GM23338 (cell line): ENCODE data around the gene STIL. TPM values are rescaled to one million over a fixed set of nuclear protein-coding genes. Genes with fewer than 3 reads are reported as not detected.

ENCODE experiments used
- ATAC-seq: fragments of 200-7000 bp; cut with Tn5 transposase; 3 replicates; pipeline ENCODE4 v1.9.1; 2020
- DNase-seq: peaks from one replicate; pipeline ENCODE4 v3.0.0-alpha.2; 2015; ENCODE audit warnings: low spot score
- H2AFZ ChIP-seq: fragments of 200-600 bp; sonication (generic); 2 replicates; pipeline ENCODE4 v1.8.0; 2016; ENCODE audit warnings: antibody characterized with exemption, mild to moderate bottlenecking, moderate library complexity
- H3F3A ChIP-seq: fragments of 200-600 bp; sonication (generic); replicated peaks from 2 replicates; pipeline ENCODE4 v1.8.0; 2017; ENCODE audit warnings: antibody characterized with exemption, mixed run types, low read depth
- H3K27ac ChIP-seq: fragments of 200-600 bp; sonication (generic); 2 replicates; pipeline ENCODE4 v1.6.1; 2016; ENCODE audit warnings: low read depth
- H3K27me3 ChIP-seq: fragments of 200-600 bp; sonication (generic); 2 replicates; pipeline ENCODE4 v1.8.0; 2016; ENCODE audit warnings: mild to moderate bottlenecking, mixed run types, moderate library complexity; ENCODE audit not compliant: insufficient read depth
- H3K36me3 ChIP-seq: fragments of 200-600 bp; sonication (generic); 2 replicates; pipeline ENCODE4 v1.8.0; 2016; ENCODE audit warnings: mild to moderate bottlenecking; ENCODE audit not compliant: insufficient read depth
- H3K4me1 ChIP-seq: fragments of 200-600 bp; sonication (generic); 2 replicates; pipeline ENCODE4 v1.8.0; 2016; ENCODE audit warnings: mild to moderate bottlenecking, moderate library complexity; ENCODE audit not compliant: insufficient read depth
- H3K4me2 ChIP-seq: fragments of 200-600 bp; sonication (generic); 2 replicates; pipeline ENCODE4 v1.7.1; 2017; ENCODE audit warnings: mixed run types
- H3K4me3 ChIP-seq: fragments of 200-600 bp; sonication (generic); 2 replicates; pipeline ENCODE4 v1.6.1; 2016; ENCODE audit warnings: mixed run types
- H3K79me2 ChIP-seq: fragments of 200-600 bp; sonication (generic); replicated peaks from 2 replicates; pipeline ENCODE4 v1.8.0; 2017; ENCODE audit warnings: mild to moderate bottlenecking; ENCODE audit not compliant: insufficient read depth
- H3K9me2 ChIP-seq: fragments of 200-600 bp; sonication (generic); 2 replicates; pipeline ENCODE4 v1.8.0; 2017; ENCODE audit not compliant: insufficient read depth
- H4K20me1 ChIP-seq: fragments of 200-600 bp; sonication (generic); replicated peaks from 2 replicates; pipeline ENCODE4 v1.8.0; 2017; ENCODE audit warnings: mild to moderate bottlenecking; ENCODE audit not compliant: insufficient read depth
- H3K27ac Mint-ChIP-seq: 2 replicates; pipeline ENCODE4 v1.8.0; 2020; ENCODE audit warnings: inconsistent platforms, mild to moderate bottlenecking, moderate library complexity, mixed read lengths
- H3K27me3 Mint-ChIP-seq: 3 replicates; pipeline ENCODE4 v1.8.0; 2022; ENCODE audit warnings: low read depth, mild to moderate bottlenecking, moderate library complexity, mixed read lengths, inconsistent platforms; ENCODE audit not compliant: insufficient read depth, poor library complexity
- H3K36me3 Mint-ChIP-seq: 3 replicates; pipeline ENCODE4 v1.8.0; 2021; ENCODE audit warnings: low read depth, mild to moderate bottlenecking, inconsistent platforms, moderate library complexity, mixed read lengths
- H3K4me1 Mint-ChIP-seq: 3 replicates; pipeline ENCODE4 v1.8.0; 2020; ENCODE audit warnings: mild to moderate bottlenecking, inconsistent platforms, mixed read lengths
- H3K4me3 Mint-ChIP-seq: 3 replicates; pipeline ENCODE4 v1.8.0; 2021; ENCODE audit warnings: moderate library complexity, mild to moderate bottlenecking, inconsistent platforms, mixed read lengths
- H3K9me3 Mint-ChIP-seq: 3 replicates; pipeline ENCODE4 v1.8.0; 2020; ENCODE audit warnings: moderate library complexity, mild to moderate bottlenecking, inconsistent platforms, mixed read lengths
- CREB1 ChIP-seq: fragments of 250-450 bp; sonication (Bioruptor Pico); IDR thresholded peaks from 2 replicates; pipeline ENCODE4 v1.5.0; 2020; ENCODE audit warnings: low read depth, mild to moderate bottlenecking, moderate library complexity
- EZH2 ChIP-seq: fragments of 200-600 bp; sonication (generic); IDR thresholded peaks from one replicate; pipeline ENCODE4 v1.8.0; 2017; ENCODE audit warnings: antibody characterized with exemption, mild to moderate bottlenecking, low read depth; ENCODE audit not compliant: unreplicated experiment
- JUNB ChIP-seq: IDR thresholded peaks from one replicate; pipeline ENCODE4 v1.6.1; 2016; ENCODE audit warnings: antibody characterized with exemption; ENCODE audit not compliant: unreplicated experiment
- REST ChIP-seq: IDR thresholded peaks from one replicate; pipeline ENCODE4 v1.6.1; 2018; ENCODE audit warnings: antibody characterized with exemption; ENCODE audit not compliant: unreplicated experiment
- STAT1 ChIP-seq: IDR thresholded peaks from one replicate; pipeline ENCODE4 v1.6.1; 2016; ENCODE audit warnings: antibody characterized with exemption; ENCODE audit not compliant: unreplicated experiment
- polyA plus RNA-seq: library from polyadenylated mRNA; unstranded; fragments of >200 nt; fragmentation: Nextera tagmentation; extraction: Ambion mirVana; gene quantifications from 2 replicates; pipeline ENCODE4 v1.2.1, GENCODE V29; 2016
- total RNA-seq: library from RNA; depleted of rRNA; stranded (reverse); fragments of >200 nt; shearing (Covaris generic); gene quantifications from 2 replicates; pipeline ENCODE4 v1.2.3, GENCODE V29; 2014
- TF ChIP-seq, protein P1 (sequence below): fragments of 250-450 bp; sonication (Bioruptor Pico); IDR thresholded peaks from 2 replicates; pipeline ENCODE4 v1.5.0; 2020; ENCODE audit warnings: mild to moderate bottlenecking, moderate library complexity

The STIL gene
- total and polyA plus RNA-seq, 2 experiments from 2014 or later = 15.6 to 38.2 TPM

DNA sequence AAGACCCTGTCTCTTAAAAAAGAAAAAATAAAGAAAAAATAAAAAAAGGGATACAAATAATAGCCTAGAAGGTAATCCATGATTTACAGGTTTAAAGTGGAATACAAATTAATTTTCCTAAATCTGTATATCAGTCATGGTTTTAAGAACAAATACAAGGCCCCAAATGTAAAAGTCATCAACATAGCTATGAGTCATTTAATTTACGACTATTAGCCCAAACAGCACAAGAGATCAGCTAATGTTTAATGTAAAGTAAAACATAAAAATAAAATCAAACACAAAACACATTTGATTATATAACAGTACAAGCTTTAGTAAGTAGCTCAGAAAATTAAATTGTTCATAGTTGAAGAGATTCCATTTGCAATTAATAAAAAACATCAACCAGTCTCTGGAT lies 61.6 kb downstream of the STIL start (continued):
- TF ChIP-seq, protein P1, sequence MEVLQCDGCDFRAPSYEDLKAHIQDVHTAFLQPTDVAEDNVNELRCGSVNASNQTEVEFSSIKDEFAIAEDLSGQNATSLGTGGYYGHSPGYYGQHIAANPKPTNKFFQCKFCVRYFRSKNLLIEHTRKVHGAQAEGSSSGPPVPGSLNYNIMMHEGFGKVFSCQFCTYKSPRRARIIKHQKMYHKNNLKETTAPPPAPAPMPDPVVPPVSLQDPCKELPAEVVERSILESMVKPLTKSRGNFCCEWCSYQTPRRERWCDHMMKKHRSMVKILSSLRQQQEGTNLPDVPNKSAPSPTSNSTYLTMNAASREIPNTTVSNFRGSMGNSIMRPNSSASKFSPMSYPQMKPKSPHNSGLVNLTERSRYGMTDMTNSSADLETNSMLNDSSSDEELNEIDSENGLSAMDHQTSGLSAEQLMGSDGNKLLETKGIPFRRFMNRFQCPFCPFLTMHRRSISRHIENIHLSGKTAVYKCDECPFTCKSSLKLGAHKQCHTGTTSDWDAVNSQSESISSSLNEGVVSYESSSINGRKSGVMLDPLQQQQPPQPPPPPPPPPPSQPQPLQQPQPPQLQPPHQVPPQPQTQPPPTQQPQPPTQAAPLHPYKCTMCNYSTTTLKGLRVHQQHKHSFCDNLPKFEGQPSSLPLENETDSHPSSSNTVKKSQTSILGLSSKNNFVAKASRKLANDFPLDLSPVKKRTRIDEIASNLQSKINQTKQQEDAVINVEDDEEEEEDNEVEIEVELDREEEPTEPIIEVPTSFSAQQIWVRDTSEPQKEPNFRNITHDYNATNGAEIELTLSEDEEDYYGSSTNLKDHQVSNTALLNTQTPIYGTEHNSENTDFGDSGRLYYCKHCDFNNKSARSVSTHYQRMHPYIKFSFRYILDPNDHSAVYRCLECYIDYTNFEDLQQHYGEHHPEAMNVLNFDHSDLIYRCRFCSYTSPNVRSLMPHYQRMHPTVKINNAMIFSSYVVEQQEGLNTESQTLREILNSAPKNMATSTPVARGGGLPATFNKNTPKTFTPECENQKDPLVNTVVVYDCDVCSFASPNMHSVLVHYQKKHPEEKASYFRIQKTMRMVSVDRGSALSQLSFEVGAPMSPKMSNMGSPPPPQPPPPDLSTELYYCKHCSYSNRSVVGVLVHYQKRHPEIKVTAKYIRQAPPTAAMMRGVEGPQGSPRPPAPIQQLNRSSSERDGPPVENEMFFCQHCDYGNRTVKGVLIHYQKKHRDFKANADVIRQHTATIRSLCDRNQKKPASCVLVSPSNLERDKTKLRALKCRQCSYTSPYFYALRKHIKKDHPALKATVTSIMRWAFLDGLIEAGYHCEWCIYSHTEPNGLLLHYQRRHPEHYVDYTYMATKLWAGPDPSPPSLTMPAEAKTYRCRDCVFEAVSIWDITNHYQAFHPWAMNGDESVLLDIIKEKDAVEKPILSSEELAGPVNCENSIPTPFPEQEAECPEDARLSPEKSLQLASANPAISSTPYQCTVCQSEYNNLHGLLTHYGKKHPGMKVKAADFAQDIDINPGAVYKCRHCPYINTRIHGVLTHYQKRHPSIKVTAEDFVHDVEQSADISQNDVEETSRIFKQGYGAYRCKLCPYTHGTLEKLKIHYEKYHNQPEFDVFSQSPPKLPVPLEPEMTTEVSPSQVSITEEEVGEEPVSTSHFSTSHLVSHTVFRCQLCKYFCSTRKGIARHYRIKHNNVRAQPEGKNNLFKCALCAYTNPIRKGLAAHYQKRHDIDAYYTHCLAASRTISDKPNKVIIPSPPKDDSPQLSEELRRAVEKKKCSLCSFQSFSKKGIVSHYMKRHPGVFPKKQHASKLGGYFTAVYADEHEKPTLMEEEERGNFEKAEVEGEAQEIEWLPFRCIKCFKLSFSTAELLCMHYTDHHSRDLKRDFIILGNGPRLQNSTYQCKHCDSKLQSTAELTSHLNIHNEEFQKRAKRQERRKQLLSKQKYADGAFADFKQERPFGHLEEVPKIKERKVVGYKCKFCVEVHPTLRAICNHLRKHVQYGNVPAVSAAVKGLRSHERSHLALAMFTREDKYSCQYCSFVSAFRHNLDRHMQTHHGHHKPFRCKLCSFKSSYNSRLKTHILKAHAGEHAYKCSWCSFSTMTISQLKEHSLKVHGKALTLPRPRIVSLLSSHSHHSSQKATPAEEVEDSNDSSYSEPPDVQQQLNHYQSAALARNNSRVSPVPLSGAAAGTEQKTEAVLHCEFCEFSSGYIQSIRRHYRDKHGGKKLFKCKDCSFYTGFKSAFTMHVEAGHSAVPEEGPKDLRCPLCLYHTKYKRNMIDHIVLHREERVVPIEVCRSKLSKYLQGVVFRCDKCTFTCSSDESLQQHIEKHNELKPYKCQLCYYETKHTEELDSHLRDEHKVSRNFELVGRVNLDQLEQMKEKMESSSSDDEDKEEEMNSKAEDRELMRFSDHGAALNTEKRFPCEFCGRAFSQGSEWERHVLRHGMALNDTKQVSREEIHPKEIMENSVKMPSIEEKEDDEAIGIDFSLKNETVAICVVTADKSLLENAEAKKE = no peak
- no peak for TF ChIP-seq REST

DNA sequence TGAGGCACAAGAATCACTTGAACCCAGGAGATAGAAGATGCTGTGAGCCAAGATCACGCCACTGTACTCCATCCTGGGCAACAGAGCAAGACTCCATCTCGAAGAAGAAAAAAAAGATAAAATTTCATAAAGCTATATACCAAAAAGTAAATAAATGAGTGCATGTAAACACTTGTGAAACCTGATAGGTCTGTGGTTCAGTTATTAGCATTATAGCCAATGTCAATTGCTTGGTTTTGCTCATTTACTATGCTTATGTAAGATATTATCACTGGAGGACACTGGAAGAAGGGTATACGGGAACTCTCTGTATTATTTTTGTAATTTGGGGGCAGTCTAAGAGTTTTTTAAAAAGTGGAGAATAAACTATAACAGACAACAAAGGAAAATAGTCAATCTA lies 64.2 kb downstream of the STIL start:
- Mint-ChIP-seq H3K27me3 (no peaks in the 10 kb centered on the region), H3K4me1 (no peaks in the 10 kb centered on the region), H3K9me3 (no peaks in the 10 kb centered on the region), H3K27ac (no peak overlapping the region), H3K36me3 (peaks cover 18% of the 10 kb centered on the region), H3K4me3 (no peak overlapping the region)
- DNase-seq = no peak
- no peaks in the 10 kb centered on the region for H3K4me1 ChIP-seq
- no peak overlapping the region for H3K4me3 ChIP-seq
- peaks cover 16% of the 10 kb centered on the region; the same call in 1 of the 2 replicates for H3K36me3 ChIP-seq
- H2AFZ ChIP-seq = no peak overlapping the region
- H4K20me1 ChIP-seq = peaks cover 9% of the 10 kb centered on the region; the same call in 1 of the 2 replicates
- H3F3A ChIP-seq = no peaks in the 10 kb centered on the region
- no peaks in the 10 kb centered on the region for H3K79me2 ChIP-seq
- no peak for ATAC-seq
- H3K4me2 ChIP-seq = no peak overlapping the region
- no peak overlapping the region for H3K27ac ChIP-seq
- H3K27me3 ChIP-seq = 0 out of 2 replicates have a peak, but pooled peaks cover 5% of the 10 kb centered on the region
- no peaks in the 10 kb centered on the region for H3K9me2 ChIP-seq
- TF ChIP-seq EZH2 (no peak), STAT1 (no peak), REST (no peak), CREB1 (CRISPR knock-in tag) (no peak), JUNB (no peak)
